ENCODE data around the gene IL21R.

DNA sequence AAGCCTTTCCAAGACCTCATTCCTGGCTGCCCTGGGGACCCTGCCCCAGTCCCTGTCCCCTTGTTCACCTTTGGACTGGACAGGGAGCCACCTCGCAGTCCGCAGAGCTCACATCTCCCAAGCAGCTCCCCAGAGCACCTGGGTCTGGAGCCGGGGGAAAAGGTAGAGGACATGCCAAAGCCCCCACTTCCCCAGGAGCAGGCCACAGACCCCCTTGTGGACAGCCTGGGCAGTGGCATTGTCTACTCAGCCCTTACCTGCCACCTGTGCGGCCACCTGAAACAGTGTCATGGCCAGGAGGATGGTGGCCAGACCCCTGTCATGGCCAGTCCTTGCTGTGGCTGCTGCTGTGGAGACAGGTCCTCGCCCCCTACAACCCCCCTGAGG, 38.7 kb upstream of the IL21R start:
- TF ChIP-seq, protein P1, sequence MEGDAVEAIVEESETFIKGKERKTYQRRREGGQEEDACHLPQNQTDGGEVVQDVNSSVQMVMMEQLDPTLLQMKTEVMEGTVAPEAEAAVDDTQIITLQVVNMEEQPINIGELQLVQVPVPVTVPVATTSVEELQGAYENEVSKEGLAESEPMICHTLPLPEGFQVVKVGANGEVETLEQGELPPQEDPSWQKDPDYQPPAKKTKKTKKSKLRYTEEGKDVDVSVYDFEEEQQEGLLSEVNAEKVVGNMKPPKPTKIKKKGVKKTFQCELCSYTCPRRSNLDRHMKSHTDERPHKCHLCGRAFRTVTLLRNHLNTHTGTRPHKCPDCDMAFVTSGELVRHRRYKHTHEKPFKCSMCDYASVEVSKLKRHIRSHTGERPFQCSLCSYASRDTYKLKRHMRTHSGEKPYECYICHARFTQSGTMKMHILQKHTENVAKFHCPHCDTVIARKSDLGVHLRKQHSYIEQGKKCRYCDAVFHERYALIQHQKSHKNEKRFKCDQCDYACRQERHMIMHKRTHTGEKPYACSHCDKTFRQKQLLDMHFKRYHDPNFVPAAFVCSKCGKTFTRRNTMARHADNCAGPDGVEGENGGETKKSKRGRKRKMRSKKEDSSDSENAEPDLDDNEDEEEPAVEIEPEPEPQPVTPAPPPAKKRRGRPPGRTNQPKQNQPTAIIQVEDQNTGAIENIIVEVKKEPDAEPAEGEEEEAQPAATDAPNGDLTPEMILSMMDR (IDR thresholded peaks at IDR 0.05; ENCODE audit: low read length) = no peak
- no peak for TF ChIP-seq EZH2 (optimal IDR thresholded peaks at IDR 0.05; ENCODE audit: low read depth, low read length)
- no peak for TF ChIP-seq EZH2phosphoT487 (IDR thresholded peaks at IDR 0.05; ENCODE audit: low read length)

All from MM.1S (cell line).